HEK293 (cell line): Measurements from ENCODE around the gene KCNIP4.

ENCODE experiments used
- BCL11B ChIP-seq: fragments of 450-650 bp; formaldehyde crosslinking; IDR thresholded peaks from 2 replicates; pipeline ENCODE4 v1.5.1; 2016; ENCODE audit warnings: low read depth, missing biosample characterization, missing genetic modification characterization
- GLIS2 ChIP-seq: fragments of 450-650 bp; formaldehyde crosslinking; IDR thresholded peaks from 2 replicates; pipeline ENCODE4 v1.5.1; 2016; ENCODE audit warnings: missing biosample characterization, missing genetic modification characterization
- TCF7L2 ChIP-seq: IDR thresholded peaks from 2 replicates; pipeline ENCODE4 v1.6.1; 2011; ENCODE audit warnings: low read depth, mild to moderate bottlenecking, inconsistent platforms, low read length, moderate library complexity, borderline replicate concordance
- ZNF274 ChIP-seq, 2 experiments: fragments of 200-500 bp in 1 of 2; fragments of 450-650 bp in 1 of 2; sonication (Bioruptor generic) in 1 of 2; formaldehyde crosslinking in 1 of 2; IDR thresholded peaks; 2 replicates each; pipeline versions ENCODE4 v1.5.1 to v1.6.1; 2014 to 2016; ENCODE audit warnings: borderline replicate concordance in 1 of 2, inconsistent platforms in 1 of 2, low read length in 1 of 2, missing biosample characterization in 1 of 2, missing genetic modification characterization in 1 of 2
- ZNF398 ChIP-seq: fragments of 450-650 bp; formaldehyde crosslinking; IDR thresholded peaks from 2 replicates; pipeline ENCODE4 v1.5.1; 2017; ENCODE audit warnings: missing biosample characterization, missing genetic modification characterization
- ZNF416 ChIP-seq: fragments of 450-650 bp; formaldehyde crosslinking; IDR thresholded peaks from 2 replicates; pipeline ENCODE4 v1.5.1; 2016; ENCODE audit warnings: missing biosample characterization, missing genetic modification characterization
- ZNF571 ChIP-seq: fragments of 450-650 bp; formaldehyde crosslinking; IDR thresholded peaks from 2 replicates; pipeline ENCODE4 v1.5.0; 2017; ENCODE audit warnings: missing biosample characterization, missing genetic modification characterization
- ZNF654 ChIP-seq: fragments of 450-650 bp; formaldehyde crosslinking; IDR thresholded peaks from 2 replicates; pipeline ENCODE4 v1.5.1; 2016; ENCODE audit warnings: low read depth, missing biosample characterization, missing genetic modification characterization
- ZNF707 ChIP-seq: fragments of 450-650 bp; formaldehyde crosslinking; IDR thresholded peaks from 2 replicates; pipeline ENCODE4 v1.5.1; 2016; ENCODE audit warnings: missing biosample characterization, missing genetic modification characterization
- ZNF768 ChIP-seq: fragments of 450-650 bp; formaldehyde crosslinking; IDR thresholded peaks from 2 replicates; pipeline ENCODE4 v1.5.1; 2018; ENCODE audit warnings: missing biosample characterization, mild to moderate bottlenecking, missing genetic modification characterization
- TF ChIP-seq, protein P1 (sequence below): fragments of 450-650 bp; formaldehyde crosslinking; IDR thresholded peaks from 2 replicates; pipeline ENCODE4 v1.5.1; 2016; ENCODE audit warnings: missing biosample characterization, missing genetic modification characterization
- TF ChIP-seq, protein P2 (sequence below): fragments of 450-650 bp; formaldehyde crosslinking; IDR thresholded peaks from 2 replicates; pipeline ENCODE4 v1.5.1; 2016; ENCODE audit warnings: missing biosample characterization, missing genetic modification characterization
- TF ChIP-seq, protein P3 (sequence below): fragments of 450-650 bp; formaldehyde crosslinking; optimal IDR thresholded peaks from 2 replicates; pipeline ENCODE3; 2016; ENCODE audit warnings: missing biosample characterization, mild to moderate bottlenecking, missing genetic modification characterization

DNA sequence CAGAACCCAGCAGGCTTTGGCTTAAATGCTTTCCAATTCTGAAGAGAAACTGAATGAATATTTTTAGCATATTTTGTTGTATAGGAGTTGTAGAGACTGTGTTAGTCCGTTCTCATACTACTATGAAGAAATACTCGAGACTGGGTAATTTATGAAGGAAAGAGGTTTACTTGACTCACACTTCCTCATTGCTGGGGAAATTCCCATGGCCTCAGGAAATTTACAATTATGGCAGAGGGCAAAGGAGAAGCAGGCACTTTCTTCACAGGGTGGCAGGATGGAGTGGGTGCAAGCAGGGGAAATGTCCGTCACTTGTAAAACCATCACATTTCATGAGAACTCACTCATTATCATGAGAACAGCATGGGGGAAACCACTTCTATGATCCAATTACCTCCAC, 956.6 kb downstream of the KCNIP4 start:
- TF ChIP-seq ZNF571 (tag by site-specific recombination): no peak
- no peak for TF ChIP-seq ZNF654 (tag by site-specific recombination)
- no peak for TF ChIP-seq GLIS2
- TF ChIP-seq, protein P1, sequence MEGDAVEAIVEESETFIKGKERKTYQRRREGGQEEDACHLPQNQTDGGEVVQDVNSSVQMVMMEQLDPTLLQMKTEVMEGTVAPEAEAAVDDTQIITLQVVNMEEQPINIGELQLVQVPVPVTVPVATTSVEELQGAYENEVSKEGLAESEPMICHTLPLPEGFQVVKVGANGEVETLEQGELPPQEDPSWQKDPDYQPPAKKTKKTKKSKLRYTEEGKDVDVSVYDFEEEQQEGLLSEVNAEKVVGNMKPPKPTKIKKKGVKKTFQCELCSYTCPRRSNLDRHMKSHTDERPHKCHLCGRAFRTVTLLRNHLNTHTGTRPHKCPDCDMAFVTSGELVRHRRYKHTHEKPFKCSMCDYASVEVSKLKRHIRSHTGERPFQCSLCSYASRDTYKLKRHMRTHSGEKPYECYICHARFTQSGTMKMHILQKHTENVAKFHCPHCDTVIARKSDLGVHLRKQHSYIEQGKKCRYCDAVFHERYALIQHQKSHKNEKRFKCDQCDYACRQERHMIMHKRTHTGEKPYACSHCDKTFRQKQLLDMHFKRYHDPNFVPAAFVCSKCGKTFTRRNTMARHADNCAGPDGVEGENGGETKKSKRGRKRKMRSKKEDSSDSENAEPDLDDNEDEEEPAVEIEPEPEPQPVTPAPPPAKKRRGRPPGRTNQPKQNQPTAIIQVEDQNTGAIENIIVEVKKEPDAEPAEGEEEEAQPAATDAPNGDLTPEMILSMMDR (tag by site-specific recombination): no peak
- TF ChIP-seq ZNF274 (IDR thresholded peaks at IDR 0.05; ENCODE audit: low read length): no peak
- no peak for TF ChIP-seq ZNF274 (tag by site-specific recombination; IDR thresholded peaks at IDR 0.05; ENCODE audit: borderline replicate concordance)
- no peak for TF ChIP-seq BCL11B (tag by site-specific recombination)
- no peak for TF ChIP-seq TCF7L2
- no peak for TF ChIP-seq ZNF707 (tag by site-specific recombination)
- TF ChIP-seq, protein P2, sequence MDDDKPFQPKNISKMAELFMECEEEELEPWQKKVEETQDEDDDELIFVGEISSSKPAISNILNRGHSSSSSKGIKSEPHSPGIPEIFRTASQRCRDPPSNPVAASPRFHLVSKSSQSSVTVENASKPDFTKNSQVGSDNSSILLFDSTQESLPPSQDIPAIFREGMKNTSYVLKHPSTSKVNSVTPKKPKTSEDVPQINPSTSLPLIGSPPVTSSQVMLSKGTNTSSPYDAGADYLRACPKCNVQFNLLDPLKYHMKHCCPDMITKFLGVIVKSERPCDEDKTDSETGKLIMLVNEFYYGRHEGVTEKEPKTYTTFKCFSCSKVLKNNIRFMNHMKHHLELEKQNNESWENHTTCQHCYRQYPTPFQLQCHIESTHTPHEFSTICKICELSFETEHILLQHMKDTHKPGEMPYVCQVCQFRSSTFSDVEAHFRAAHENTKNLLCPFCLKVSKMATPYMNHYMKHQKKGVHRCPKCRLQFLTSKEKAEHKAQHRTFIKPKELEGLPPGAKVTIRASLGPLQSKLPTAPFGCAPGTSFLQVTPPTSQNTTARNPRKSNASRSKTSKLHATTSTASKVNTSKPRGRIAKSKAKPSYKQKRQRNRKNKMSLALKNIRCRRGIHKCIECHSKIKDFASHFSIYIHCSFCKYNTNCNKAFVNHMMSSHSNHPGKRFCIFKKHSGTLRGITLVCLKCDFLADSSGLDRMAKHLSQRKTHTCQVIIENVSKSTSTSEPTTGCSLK (tag by site-specific recombination): no peak
- no peak for TF ChIP-seq ZNF768 (tag by site-specific recombination)
- TF ChIP-seq ZNF398 (tag by site-specific recombination): no peak
- TF ChIP-seq ZNF416: no peak
- TF ChIP-seq, protein P3, sequence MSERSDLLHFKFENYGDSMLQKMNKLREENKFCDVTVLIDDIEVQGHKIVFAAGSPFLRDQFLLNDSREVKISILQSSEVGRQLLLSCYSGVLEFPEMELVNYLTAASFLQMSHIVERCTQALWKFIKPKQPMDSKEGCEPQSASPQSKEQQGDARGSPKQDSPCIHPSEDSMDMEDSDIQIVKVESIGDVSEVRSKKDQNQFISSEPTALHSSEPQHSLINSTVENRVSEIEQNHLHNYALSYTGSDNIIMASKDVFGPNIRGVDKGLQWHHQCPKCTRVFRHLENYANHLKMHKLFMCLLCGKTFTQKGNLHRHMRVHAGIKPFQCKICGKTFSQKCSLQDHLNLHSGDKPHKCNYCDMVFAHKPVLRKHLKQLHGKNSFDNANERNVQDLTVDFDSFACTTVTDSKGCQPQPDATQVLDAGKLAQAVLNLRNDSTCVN: no peak
